Epithelial cell of proximal tubule (primary cell): ENCODE measurements around the gene CTSL. TPM values are rescaled to one million over a fixed set of nuclear protein-coding genes. Genes with fewer than 3 reads are reported as not detected.

Experiments
- DNase-seq: peaks from one replicate; pipeline ENCODE4 v3.0.0-alpha.2; 2011; ENCODE audit warnings: low read depth
- H3K4me3 ChIP-seq: 2 replicates; pipeline ENCODE4 v1.5.1; 2011; ENCODE audit warnings: low read depth, mild to moderate bottlenecking, low read length
- CTCF ChIP-seq: conservative IDR thresholded peaks from 2 replicates; pipeline ENCODE4 v1.5.1; 2012; ENCODE audit warnings: low read depth, mild to moderate bottlenecking, low read length
- total RNA-seq: library from RNA; depleted of rRNA; stranded (reverse); fragments of >200 nt; gene quantifications from 2 replicates; pipeline ENCODE4 v1.2.3, GENCODE V29; 2015

Gene CTSL
- total RNA-seq, 1 donor from 2014 or later, result 80.9 TPM

GRCh38 chr9:87699835-87700234 lies 26.1 kb upstream of the CTSL start:
- no peak overlapping the region for H3K4me3 ChIP-seq
- DNase-seq, result no peak
- no peak for TF ChIP-seq CTCF

DNA sequence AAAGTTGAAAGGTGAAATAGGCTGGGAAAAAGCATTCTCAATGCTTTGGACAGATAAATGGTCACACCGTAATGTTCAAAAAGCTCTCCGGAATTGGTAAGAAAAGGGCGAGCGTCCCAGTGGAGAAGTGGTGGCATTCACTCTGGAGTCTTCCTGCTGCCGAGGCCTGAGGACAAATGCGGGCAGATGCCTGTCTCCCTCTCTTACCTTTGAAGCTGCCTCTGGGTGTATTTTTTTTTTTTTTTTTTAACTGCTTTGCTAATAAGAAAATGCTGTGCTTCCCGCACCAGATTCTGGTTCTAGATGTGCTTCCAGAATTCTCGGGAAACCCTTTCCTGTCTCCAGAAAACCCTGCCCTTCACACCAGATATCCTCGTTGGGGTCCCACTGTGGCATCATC lies 24.4 kb upstream of the CTSL start:
- no peak for TF ChIP-seq CTCF
- no peak for DNase-seq
- no peak overlapping the region for H3K4me3 ChIP-seq

DNA sequence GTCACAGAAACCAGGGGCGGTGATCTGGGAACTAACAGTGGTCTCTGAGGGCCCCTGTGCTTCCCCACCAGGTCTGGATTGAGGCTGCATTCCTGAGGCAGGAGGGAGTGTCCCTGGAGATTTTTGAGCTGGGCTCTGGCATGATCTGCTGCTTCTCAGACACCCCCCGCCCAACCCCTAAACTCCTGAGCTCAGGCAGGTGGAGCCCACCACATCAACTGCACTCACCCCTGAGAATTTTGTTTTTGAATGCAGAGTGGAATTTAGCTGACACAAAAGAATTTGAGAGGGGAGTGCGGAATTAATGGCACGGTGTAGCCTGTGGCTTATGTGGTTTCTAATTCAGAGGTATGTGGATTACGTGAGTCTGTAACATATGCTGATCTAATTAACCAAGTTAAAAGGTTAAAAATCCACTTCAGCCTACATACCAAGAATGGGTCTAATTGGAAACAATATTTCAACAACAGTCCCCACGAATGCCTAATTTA lies 23.9 kb upstream of the CTSL start:
- TF ChIP-seq CTCF, result no peak
- DNase-seq, result no peak
- H3K4me3 ChIP-seq, result no peak overlapping the region

GRCh38 chr9:87702921-87703320 lies 23.0 kb upstream of the CTSL start:
- TF ChIP-seq CTCF, result no peak
- no peak overlapping the region for H3K4me3 ChIP-seq
- DNase-seq, result no peak

DNA sequence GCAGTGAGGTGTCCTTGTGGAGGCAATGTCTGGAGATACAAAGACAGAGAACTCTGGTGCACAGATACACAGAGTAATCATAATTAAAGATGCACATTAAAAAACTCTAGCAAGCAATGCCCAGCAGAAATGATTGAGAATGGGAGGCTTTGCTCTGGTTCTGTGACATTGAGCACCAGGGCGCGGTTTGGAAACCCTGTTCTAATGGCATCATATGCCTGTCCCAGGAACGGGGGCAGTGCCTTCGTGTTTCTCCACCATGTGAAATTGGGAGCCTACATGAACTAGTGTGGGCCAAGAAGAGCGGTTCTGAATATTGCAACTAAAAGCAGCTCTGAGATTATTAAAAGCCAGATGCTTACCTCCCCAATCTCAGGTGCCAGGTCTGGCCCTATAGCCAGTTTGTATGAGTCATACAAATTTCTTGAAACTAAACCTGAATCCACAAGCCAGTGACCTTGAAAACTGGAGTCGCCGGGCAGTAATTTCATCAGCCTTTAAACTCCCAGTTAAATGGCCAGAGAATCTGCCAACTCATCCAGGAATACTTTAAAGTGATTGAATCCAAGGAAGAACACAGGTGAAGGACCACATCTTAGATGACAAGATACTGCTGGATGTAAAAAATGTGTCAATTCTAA lies 22.2 kb upstream of the CTSL start:
- no peak for TF ChIP-seq CTCF
- no peak for DNase-seq
- H3K4me3 ChIP-seq, result no peak overlapping the region

- no peak for TF ChIP-seq CTCF
- DNase-seq, result no peak
- H3K4me3 ChIP-seq, result no peak overlapping the region
These were observed 21.6 kb upstream of the CTSL start for GRCh38 chr9:87704342-87704741.

- no peak for TF ChIP-seq CTCF
- no peak for DNase-seq
These were observed 19.7 kb upstream of the CTSL start for GRCh38 chr9:87706066-87706739.

More at GRCh38 chr9:87706066-87706739, 19.7 kb upstream of the CTSL start:
- H3K4me3 ChIP-seq, result no peak overlapping the region
